Effector memory CD8-positive, alpha-beta T cell (primary cell): ENCODE data around the gene ITPRIPL2.

Source experiments
- ATAC-seq: fragments of 150-1000 bp; cut with Tn5 transposase; replicated peaks from 2 replicates; pipeline ENCODE4 v1.10.0; 2021; ENCODE audit warnings: mild to moderate bottlenecking, moderate library complexity
- DNase-seq, 3 experiments: peaks; one replicate each; pipeline ENCODE4 v3.0.0; 2021
- H3K27ac Mint-ChIP-seq, 2 donors: one replicate each; pipeline ENCODE4 v1.8.0; 2022; ENCODE audit warnings: mild to moderate bottlenecking in 2 of 2, mixed read lengths in 2 of 2, moderate library complexity in 2 of 2
- H3K27me3 Mint-ChIP-seq, 2 donors: one replicate each; pipeline ENCODE4 v1.8.0; 2022; ENCODE audit warnings: mixed read lengths in 2 of 2
- H3K36me3 Mint-ChIP-seq: one replicate; pipeline ENCODE4 v1.8.0; 2022; ENCODE audit warnings: mild to moderate bottlenecking, moderate library complexity, mixed read lengths; ENCODE audit not compliant: insufficient read depth
- H3K4me1 Mint-ChIP-seq, 2 donors: one replicate each; pipeline ENCODE4 v1.8.0; 2022; ENCODE audit warnings: low read depth in 2 of 2, mixed read lengths in 2 of 2
- H3K4me3 Mint-ChIP-seq, 2 donors: one replicate each; pipeline ENCODE4 v1.8.0; 2022; ENCODE audit warnings: mild to moderate bottlenecking in 2 of 2, mixed read lengths in 2 of 2, moderate library complexity in 2 of 2
- H3K9me3 Mint-ChIP-seq, 2 donors: one replicate each; pipeline ENCODE4 v1.8.0; 2022; ENCODE audit warnings: mixed read lengths in 2 of 2

The ITPRIPL2 gene

GRCh38 chr16:19151310-19151709 lies 37.5 kb downstream of the ITPRIPL2 start:
- Mint-ChIP-seq H3K9me3 (peaks cover 0 to 4% of the 10 kb centered on the region in 2 donors), H3K36me3 (no peaks in the 10 kb centered on the region), H3K4me1 (no peaks in the 10 kb centered on the region), H3K4me3 (no peak overlapping the region), H3K27me3 (peaks cover 34 to 56% of the 10 kb centered on the region in 2 donors), H3K27ac (no peak overlapping the region)
- DNase-seq (no peak), ATAC-seq (no peak)

GRCh38 chr16:19152042-19152441 lies 38.3 kb downstream of the ITPRIPL2 start:
- ATAC-seq = no peak
- Mint-ChIP-seq H3K4me3 (no peak overlapping the region), H3K27me3 (peaks cover 38 to 50% of the 10 kb centered on the region in 2 donors), H3K27ac (no peak overlapping the region), H3K9me3 (peaks cover 0 to 4% of the 10 kb centered on the region in 2 donors), H3K4me1 (no peaks in the 10 kb centered on the region), H3K36me3 (no peaks in the 10 kb centered on the region)
- no peak for DNase-seq

- peaks cover 0 to 2% of the 10 kb centered on the region in 2 donors for H3K9me3 Mint-ChIP-seq
- no peaks in the 10 kb centered on the region for H3K4me1 Mint-ChIP-seq
- H3K27me3 Mint-ChIP-seq = peaks cover 32 to 33% of the 10 kb centered on the region in 2 donors
- no peak for ATAC-seq
- H3K27ac Mint-ChIP-seq = no peak overlapping the region
- no peaks in the 10 kb centered on the region for H3K36me3 Mint-ChIP-seq
- no peak for DNase-seq
- H3K4me3 Mint-ChIP-seq = no peak overlapping the region
These were observed 40.1 kb downstream of the ITPRIPL2 start for GRCh38 chr16:19153876-19154275.

GRCh38 chr16:19162085-19162484 lies 48.3 kb downstream of the ITPRIPL2 start:
- Mint-ChIP-seq H3K9me3 (peaks cover 0 to 7% of the 10 kb centered on the region in 2 donors), H3K4me1 (no peaks in the 10 kb centered on the region), H3K36me3 (no peaks in the 10 kb centered on the region), H3K4me3 (no peak overlapping the region), H3K27ac (no peak overlapping the region), H3K27me3 (peaks cover 0 to 9% of the 10 kb centered on the region in 2 donors)
- no peak for ATAC-seq
- DNase-seq = no peak

- Mint-ChIP-seq H3K27me3 (peaks cover 0 to 9% of the 10 kb centered on the region in 2 donors), H3K27ac (no peak overlapping the region), H3K4me3 (no peak overlapping the region), H3K4me1 (no peaks in the 10 kb centered on the region), H3K36me3 (no peaks in the 10 kb centered on the region), H3K9me3 (peaks cover 0 to 7% of the 10 kb centered on the region in 2 donors)
- ATAC-seq = no peak
- DNase-seq = no peak
These were observed 49.5 kb downstream of the ITPRIPL2 start for GRCh38 chr16:19163215-19163614.

GRCh38 chr16:19164285-19164684 lies 50.5 kb downstream of the ITPRIPL2 start:
- DNase-seq = no peak
- Mint-ChIP-seq H3K36me3 (no peaks in the 10 kb centered on the region), H3K4me1 (no peaks in the 10 kb centered on the region), H3K9me3 (peaks cover 0 to 7% of the 10 kb centered on the region in 2 donors), H3K4me3 (no peak overlapping the region), H3K27ac (no peak overlapping the region), H3K27me3 (peaks cover 0 to 7% of the 10 kb centered on the region in 2 donors)
- ATAC-seq = no peak

GRCh38 chr16:19165101-19165500 lies 51.3 kb downstream of the ITPRIPL2 start:
- no peak for ATAC-seq
- no peaks in the 10 kb centered on the region for H3K4me1 Mint-ChIP-seq
- no peak overlapping the region for H3K27ac Mint-ChIP-seq
- H3K36me3 Mint-ChIP-seq = no peaks in the 10 kb centered on the region
- H3K4me3 Mint-ChIP-seq = no peak overlapping the region
- peaks cover 0 to 7% of the 10 kb centered on the region in 2 donors for H3K9me3 Mint-ChIP-seq
- DNase-seq = no peak
- H3K27me3 Mint-ChIP-seq = peaks cover 8 to 11% of the 10 kb centered on the region in 2 donors

- Mint-ChIP-seq H3K9me3 (peaks cover 0 to 7% of the 10 kb centered on the region in 2 donors), H3K36me3 (no peaks in the 10 kb centered on the region), H3K4me3 (no peak overlapping the region), H3K4me1 (no peaks in the 10 kb centered on the region), H3K27ac (no peak overlapping the region), H3K27me3 (peaks cover 13 to 19% of the 10 kb centered on the region in 2 donors)
- no peak for DNase-seq
- ATAC-seq = no peak
These were observed 52.7 kb downstream of the ITPRIPL2 start for GRCh38 chr16:19166500-19166899.

GRCh38 chr16:19167710-19168370 lies 54.1 kb downstream of the ITPRIPL2 start, which contains the start of gene SYT17:
TSS of gene SYT17 (plus strand) at chr16:19168240. CDS start at chr16:19168647, 407 bp downstream.
- Mint-ChIP-seq H3K27me3 (peaks cover 17 to 32% of the 10 kb centered on the region in 2 donors), H3K27ac (no peak within 1 kb of the TSS), H3K4me1 (no peaks in the 10 kb centered on the region), H3K36me3 (no peaks in the 10 kb centered on the region), H3K9me3 (peaks cover 0 to 7% of the 10 kb centered on the region in 2 donors), H3K4me3 (no peak within 1 kb of the TSS)
- peak; percentile 44 for ATAC-seq
- peak in 1 of 3 experiments; percentile 4 for DNase-seq

GRCh38 chr16:19168371-19169081 lies 54.8 kb downstream of the ITPRIPL2 start:
- Mint-ChIP-seq H3K4me1 (no peaks in the 10 kb centered on the region), H3K27ac (no peak overlapping the region), H3K4me3 (no peak overlapping the region), H3K27me3 (peaks cover 21 to 39% of the 10 kb centered on the region in 2 donors), H3K36me3 (no peaks in the 10 kb centered on the region), H3K9me3 (peaks cover 0 to 1% of the 10 kb centered on the region in 2 donors)
- ATAC-seq (no peak), DNase-seq (no peak)

GRCh38 chr16:19169082-19169639 lies 55.4 kb downstream of the ITPRIPL2 start:
- ATAC-seq = no peak
- Mint-ChIP-seq H3K9me3 (no peaks in the 10 kb centered on the region), H3K4me1 (no peaks in the 10 kb centered on the region), H3K27me3 (peaks cover 27 to 46% of the 10 kb centered on the region in 2 donors), H3K36me3 (no peaks in the 10 kb centered on the region), H3K27ac (no peak overlapping the region), H3K4me3 (no peak overlapping the region)
- DNase-seq = no peak

- no peaks in the 10 kb centered on the region for H3K36me3 Mint-ChIP-seq
- no peak overlapping the region for H3K27ac Mint-ChIP-seq
- H3K4me1 Mint-ChIP-seq = no peaks in the 10 kb centered on the region
- DNase-seq (no peak), ATAC-seq (no peak)
- H3K9me3 Mint-ChIP-seq = no peaks in the 10 kb centered on the region
- no peak overlapping the region for H3K4me3 Mint-ChIP-seq
- peaks cover 34 to 55% of the 10 kb centered on the region in 2 donors for H3K27me3 Mint-ChIP-seq
These were observed 56.4 kb downstream of the ITPRIPL2 start for GRCh38 chr16:19170043-19170655.
